DMS 273 (cell line): Measurements from ENCODE around the gene SYVN1.
"Not testable (repeated sequence)": the region's sequence is repeated elsewhere in the genome, so short reads cannot be mapped to it uniquely, and the experiment has no call there.

Experiments
- DNase-seq: peaks from one replicate; lab custom pipeline; 2025; ENCODE audit not compliant: unreplicated experiment; lab: John Stamatoyannopoulos, UW

The SYVN1 gene

GRCh38 chr11:65151331-65151899, 17.1 kb upstream of the SYVN1 start:
- no peak for DNase-seq

- DNase-seq = peak; percentile 64
Observed at GRCh38 chr11:65150509-65151299, 16.4 kb upstream of the SYVN1 start.

- not testable (repeated sequence) for DNase-seq
Observed at GRCh38 chr11:65150131-65150508, 15.8 kb upstream of the SYVN1 start.

- no peak for DNase-seq
Observed at GRCh38 chr11:65148657-65149056, 14.3 kb upstream of the SYVN1 start.

GRCh38 chr11:65147352-65148075, 13.2 kb upstream of the SYVN1 start:
- DNase-seq = peak; percentile 10

GRCh38 chr11:65141896-65142494, 7.7 kb upstream of the SYVN1 start:
- DNase-seq = no peak

- no peak for DNase-seq
Observed at GRCh38 chr11:65136515-65137096, 2.3 kb upstream of the SYVN1 start.

- no peak for DNase-seq
Observed at GRCh38 chr11:65135633-65136145, 1.4 kb upstream of the SYVN1 start.

- peak; percentile 96 for DNase-seq
Observed at GRCh38 chr11:65134952-65135632, 773 bp upstream of the SYVN1 start.

GRCh38 chr11:65133724-65134123, 595 bp downstream of the SYVN1 start:
- no peak for DNase-seq

GRCh38 chr11:65132988-65133700, 1.2 kb downstream of the SYVN1 start:
- DNase-seq = no peak

- no peak for DNase-seq
Observed at GRCh38 chr11:65132238-65132987, 1.9 kb downstream of the SYVN1 start.

GRCh38 chr11:65131895-65132237, 2.5 kb downstream of the SYVN1 start:
- no peak for DNase-seq

GRCh38 chr11:65131417-65131776, 2.9 kb downstream of the SYVN1 start:
- DNase-seq = no peak

- no peak for DNase-seq
Observed at GRCh38 chr11:65130631-65131416, 3.5 kb downstream of the SYVN1 start.

- DNase-seq = peak; percentile 37
Observed at GRCh38 chr11:65129649-65130441, 4.5 kb downstream of the SYVN1 start.

GRCh38 chr11:65128182-65129145, 5.9 kb downstream of the SYVN1 start:
- no peak for DNase-seq
